AG04449 (cell line): ENCODE data around the gene FBXW8.

Source experiments
- CTCF ChIA-PET: fragments of 350-600 bp; formaldehyde crosslinking; extraction: SDS; loops from one replicate; lab custom pipeline; 2021; ENCODE audit warnings: antibody characterized with exemption; lab: Yijun Ruan, JAX
- POLR2A ChIA-PET: fragments of 400-600, 350-600 bp; formaldehyde crosslinking; extraction: SDS; loops from one replicate; lab custom pipeline; 2020; ENCODE audit warnings: antibody characterized with exemption, inconsistent platforms; lab: Yijun Ruan, JAX
- DNase-seq: peaks from one replicate; pipeline ENCODE4 v3.0.0-alpha.2; 2010; ENCODE audit warnings: low read depth, low spot score
- H3K4me3 ChIP-seq: 2 replicates; pipeline ENCODE4 v1.5.1; 2011; ENCODE audit warnings: low read depth, mild to moderate bottlenecking, control low read depth, low read length
- CTCF ChIP-seq: IDR thresholded peaks from one replicate; pipeline ENCODE4 v1.5.1; 2011; ENCODE audit warnings: mild to moderate bottlenecking, moderate library complexity, low read length, control low read depth, inconsistent platforms; ENCODE audit not compliant: insufficient read depth; ENCODE audit errors: missing control alignments

FBXW8 gene

GRCh38 chr12:117038023-117038680 lies 127.4 kb downstream of the FBXW8 start:
- no peak for TF ChIP-seq CTCF
- no peak overlapping the region for H3K4me3 ChIP-seq
- POLR2A ChIA-PET = no interaction called here
- CTCF ChIA-PET = interaction anchor here (0.6 to 1.7 kb wide), 4 partner anchors 12 to 180 kb away, joined by 3 to 6 read pairs (median 3); no protein-coding TSS in a partner anchor
- no peak for DNase-seq

GRCh38 chr12:117038919-117039318 lies 128.2 kb downstream of the FBXW8 start:
- POLR2A ChIA-PET = no interaction called here
- no peak overlapping the region for H3K4me3 ChIP-seq
- no peak for DNase-seq
- no peak for TF ChIP-seq CTCF
- CTCF ChIA-PET = interaction anchor here (1.5 kb wide), 1 partner anchor 15 kb away, joined by 3 read pairs; no protein-coding TSS in a partner anchor

- POLR2A ChIA-PET = no interaction called here
- CTCF ChIA-PET = no interaction called here
- no peak for DNase-seq
- H3K4me3 ChIP-seq = no peak overlapping the region
- no peak for TF ChIP-seq CTCF
Measured at GRCh38 chr12:117039891-117040309, 129.2 kb downstream of the FBXW8 start.

DNA sequence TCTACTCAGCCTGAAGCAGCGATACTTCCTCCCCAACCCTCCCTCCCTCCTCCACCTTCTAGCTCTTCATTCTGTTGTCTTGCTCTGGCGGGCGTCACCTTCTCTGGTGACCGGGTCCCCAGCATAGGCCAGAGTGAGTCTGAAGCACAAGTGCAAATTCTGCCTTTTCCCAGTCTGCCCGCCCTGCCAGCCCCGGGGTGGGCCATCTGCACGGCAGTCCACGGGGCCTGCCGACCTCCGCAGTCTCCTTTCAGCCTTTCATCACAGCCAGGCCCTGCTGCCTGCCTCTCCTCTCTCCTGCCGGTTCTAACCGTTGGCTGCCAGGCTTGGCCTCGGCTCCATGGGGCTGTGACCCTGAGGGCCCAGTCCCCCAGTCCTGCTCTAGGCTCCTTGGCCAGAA lies 129.7 kb downstream of the FBXW8 start:
- no peak for TF ChIP-seq CTCF
- ChIA-PET CTCF (no interaction called here), POLR2A (no interaction called here)

GRCh38 chr12:117041798-117042170 lies 131.0 kb downstream of the FBXW8 start:
- POLR2A ChIA-PET = no interaction called here
- no peak overlapping the region for H3K4me3 ChIP-seq
- TF ChIP-seq CTCF = no peak
- CTCF ChIA-PET = no interaction called here
- no peak for DNase-seq

More for the DNA sequence above, 129.7 kb downstream of the FBXW8 start:
- DNase-seq = no peak
- no peak overlapping the region for H3K4me3 ChIP-seq

- TF ChIP-seq CTCF = no peak
- no peak for DNase-seq
- CTCF ChIA-PET = no interaction called here
- POLR2A ChIA-PET = no interaction called here
- H3K4me3 ChIP-seq = no peak overlapping the region
Measured at GRCh38 chr12:117042171-117042842, 131.6 kb downstream of the FBXW8 start.
